Heart left ventricle (tissue), 13 donors: ENCODE data around the gene SAMM50.
A peak's percentile ranks its signal among the peaks of the same experiment; 100 is the strongest.

Source experiments
- POLR2A ChIP-seq, 2 donors: fragments of 450-650 bp; IDR thresholded peaks; one replicate each; pipeline ENCODE4 v1.6.1; 2017; ENCODE audit warnings: antibody characterized with exemption in 2 of 2, mild to moderate bottlenecking in 2 of 2, moderate library complexity in 2 of 2
- TF ChIP-seq, protein P1 (sequence below), 12 donors: fragments of 200-600 bp; sonication (generic) in 4 of 12; IDR thresholded peaks; one replicate each; pipeline versions ENCODE4 v1.5.0 to v1.8.0; 2018 to 2022; ENCODE audit warnings: antibody characterized with exemption in 12 of 12, mild to moderate bottlenecking in 5 of 12
- donor health status: ischemic (EF 13 %, LVEDD 7.1; RV severe dilation, severe dysfunction).
- donor health status: DM: no; HTN: yes; CAD: no.
- donor health status: DM: no; HTN: no; CAD: no.
- donor health status: ischemic (EF 25% LVEDD 6.9; RV normal size, moderate dysfunction).
- donor health status: ischemic (EF 25% LVEDD 5.7; RV mildly dilated, moderate dysfunction).
- donor health status: ischemic (EF 35%, LVEDD 5.7; RV mildly dilated, moderate dysfunction).
- donor health status: nonischemic (EF 11% LVEDD 7.7; RV severe dilation, severe dysfunction).
- donor health status: DM: yes; HTN: yes; CAD: no.
- donor health status: PGD.
- donor health status: ischemic (EF 29% LVEDD 5.4; RV normal size, mild dysfunction).
- donor health status: nonischemic (EF 23%, LVEDD 6.1; RV moderate dilation, normal function).

DNA sequence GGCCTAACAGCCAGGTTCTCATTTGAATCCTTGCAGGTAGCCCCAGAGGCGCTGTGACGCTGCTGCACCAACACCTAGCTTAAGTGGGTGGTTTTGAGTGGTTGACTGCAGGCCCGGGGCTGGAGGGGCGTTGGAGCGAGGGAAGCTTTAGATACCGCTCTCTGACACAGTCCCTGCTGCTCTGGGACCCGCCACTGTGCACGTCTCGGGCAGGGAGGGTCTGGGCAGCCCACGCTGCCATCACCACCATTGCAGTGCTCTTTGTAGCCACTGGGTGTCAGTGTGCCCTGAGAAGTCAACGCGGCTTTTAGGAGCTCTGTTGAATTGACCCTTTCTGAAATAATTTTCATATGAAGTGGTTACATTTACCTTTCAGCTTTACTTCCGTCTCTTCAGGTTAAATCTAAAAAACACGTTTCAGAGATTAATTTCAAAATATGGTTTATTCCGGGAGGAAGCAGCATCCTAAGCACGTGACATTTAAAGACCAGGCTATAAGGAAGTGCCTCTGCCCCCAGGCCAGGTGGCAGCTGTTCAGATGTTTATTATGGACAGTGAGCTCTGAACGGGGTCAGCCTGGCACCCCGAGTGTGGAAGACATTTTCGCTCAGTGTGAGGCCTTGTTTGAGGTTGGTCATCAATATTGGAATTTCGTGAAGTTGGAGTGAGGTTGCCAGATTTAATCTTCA is 38.0 kb downstream of the SAMM50 start:
- TF ChIP-seq, protein P1, sequence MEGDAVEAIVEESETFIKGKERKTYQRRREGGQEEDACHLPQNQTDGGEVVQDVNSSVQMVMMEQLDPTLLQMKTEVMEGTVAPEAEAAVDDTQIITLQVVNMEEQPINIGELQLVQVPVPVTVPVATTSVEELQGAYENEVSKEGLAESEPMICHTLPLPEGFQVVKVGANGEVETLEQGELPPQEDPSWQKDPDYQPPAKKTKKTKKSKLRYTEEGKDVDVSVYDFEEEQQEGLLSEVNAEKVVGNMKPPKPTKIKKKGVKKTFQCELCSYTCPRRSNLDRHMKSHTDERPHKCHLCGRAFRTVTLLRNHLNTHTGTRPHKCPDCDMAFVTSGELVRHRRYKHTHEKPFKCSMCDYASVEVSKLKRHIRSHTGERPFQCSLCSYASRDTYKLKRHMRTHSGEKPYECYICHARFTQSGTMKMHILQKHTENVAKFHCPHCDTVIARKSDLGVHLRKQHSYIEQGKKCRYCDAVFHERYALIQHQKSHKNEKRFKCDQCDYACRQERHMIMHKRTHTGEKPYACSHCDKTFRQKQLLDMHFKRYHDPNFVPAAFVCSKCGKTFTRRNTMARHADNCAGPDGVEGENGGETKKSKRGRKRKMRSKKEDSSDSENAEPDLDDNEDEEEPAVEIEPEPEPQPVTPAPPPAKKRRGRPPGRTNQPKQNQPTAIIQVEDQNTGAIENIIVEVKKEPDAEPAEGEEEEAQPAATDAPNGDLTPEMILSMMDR (IDR thresholded peaks at IDR 0.05): peak; percentile 90 to 98 (median 96)
- no peak for TF ChIP-seq POLR2A (IDR thresholded peaks at IDR 0.05)
